Measurements from ENCODE around the gene DOC2B.

DOC2B gene

GRCh38 chr17:222172-222571 is 40.7 kb upstream of the DOC2B start:
- H3K9me3 ChIP-seq (replicated peaks in 1 of 2; ENCODE audit: control insufficient read depth in 2 of 2, insufficient read depth in 1 of 2, low read depth in 1 of 2, low read length in 2 of 2), result peaks cover 3 to 10% of the 10 kb centered on the region in 2 donors
- no peak overlapping the region for H3K4me3 ChIP-seq (ENCODE audit: low read length in 2 of 2)
- no peak overlapping the region for H3K27ac ChIP-seq (replicated peaks; ENCODE audit: low read length)
- no peak overlapping the region for H4K8ac ChIP-seq (ENCODE audit: low read depth, low read length)
- no peak overlapping the region for H3K18ac ChIP-seq (ENCODE audit: low read length)
- no peak overlapping the region for H4K91ac ChIP-seq (ENCODE audit: low read depth, low read length, poor library complexity)
- H3K4me2 ChIP-seq (ENCODE audit: insufficient read depth, low read length, poor library complexity, severe bottlenecking), result no peak overlapping the region
- H2BK120ac ChIP-seq (ENCODE audit: low read depth, low read length), result no peak overlapping the region
- no CpG with 5 or more reads among the region's 8 CpGs for WGBS, 2 donors (ENCODE audit: extremely low coverage in 2 of 2, insufficient read length in 2 of 2, insufficient replicate concordance in 1 of 2)
- H3K79me1 ChIP-seq (ENCODE audit: low read depth, low read length), result no peaks in the 10 kb centered on the region
- H3K36me3 ChIP-seq (replicated peaks in 1 of 2; ENCODE audit: control insufficient read depth in 2 of 2, insufficient read depth in 2 of 2, low read length in 2 of 2), result no peaks in the 10 kb centered on the region
- no peak overlapping the region for H3K23ac ChIP-seq (ENCODE audit: low read depth, low read length, poor library complexity)
- H2BK15ac ChIP-seq (ENCODE audit: low read length), result no peak overlapping the region
- peak overlapping the region; percentile 6 for H2AK5ac ChIP-seq (ENCODE audit: low read depth, low read length)
- H3K14ac ChIP-seq (ENCODE audit: low read length), result no peak overlapping the region
- peaks cover 4 to 11% of the 10 kb centered on the region in 2 donors for H3K4me1 ChIP-seq (ENCODE audit: control insufficient read depth in 2 of 2, insufficient read depth in 1 of 2, low read depth in 1 of 2, low read length in 2 of 2)
- DNase-seq (ENCODE audit: low spot score), result no peak
- peak overlapping the region; percentile 54 for H2BK5ac ChIP-seq (ENCODE audit: low read length)
- no peaks in the 10 kb centered on the region for H3K27me3 ChIP-seq (ENCODE audit: control insufficient read depth in 3 of 3, insufficient read depth in 3 of 3, low read depth in 1 of 3, low read length in 3 of 3)
- H2BK12ac ChIP-seq (ENCODE audit: low read length), result no peak overlapping the region
- H3K9ac ChIP-seq (ENCODE audit: low read depth, low read length, poor library complexity), result no peak overlapping the region
- H2AFZ ChIP-seq (ENCODE audit: low read length), result no peak overlapping the region
- no peak overlapping the region for H3K4ac ChIP-seq (ENCODE audit: low read length)

- Histone ChIP-seq H3K79me1 (ENCODE audit: low read depth, low read length) (no peaks in the 10 kb centered on the region), H3K36me3 (replicated peaks in 1 of 2; ENCODE audit: control insufficient read depth in 2 of 2, insufficient read depth in 2 of 2, low read length in 2 of 2) (no peaks in the 10 kb centered on the region), H4K91ac (ENCODE audit: low read depth, low read length, poor library complexity) (no peak overlapping the region), H2BK12ac (ENCODE audit: low read length) (no peak overlapping the region), H2BK5ac (ENCODE audit: low read length) (peak overlapping the region; percentile 54), H2BK15ac (ENCODE audit: low read length) (no peak overlapping the region), H3K9ac (ENCODE audit: low read depth, low read length, poor library complexity) (peak overlapping the region; percentile 25), H2AK5ac (ENCODE audit: low read depth, low read length) (no peak overlapping the region), H3K14ac (ENCODE audit: low read length) (no peak overlapping the region), H4K8ac (ENCODE audit: low read depth, low read length) (no peak overlapping the region), H3K4me2 (ENCODE audit: insufficient read depth, low read length, poor library complexity, severe bottlenecking) (no peak overlapping the region), H3K23ac (ENCODE audit: low read depth, low read length, poor library complexity) (no peak overlapping the region), H3K9me3 (replicated peaks in 1 of 2; ENCODE audit: control insufficient read depth in 2 of 2, insufficient read depth in 1 of 2, low read depth in 1 of 2, low read length in 2 of 2) (peaks cover 3 to 10% of the 10 kb centered on the region in 2 donors), H3K27ac (replicated peaks; ENCODE audit: low read length) (no peak overlapping the region), H2BK120ac (ENCODE audit: low read depth, low read length) (no peak overlapping the region), H3K4me1 (ENCODE audit: control insufficient read depth in 2 of 2, insufficient read depth in 1 of 2, low read depth in 1 of 2, low read length in 2 of 2) (peaks cover 5 to 9% of the 10 kb centered on the region in 2 donors), H3K18ac (ENCODE audit: low read length) (peak overlapping the region; percentile 11), H2AFZ (ENCODE audit: low read length) (no peak overlapping the region), H3K4me3 (ENCODE audit: low read length in 2 of 2) (peak overlapping the region in 1 of 2 donors; percentile 65), H3K4ac (ENCODE audit: low read length) (no peak overlapping the region), H3K27me3 (ENCODE audit: control insufficient read depth in 3 of 3, insufficient read depth in 3 of 3, low read depth in 1 of 3, low read length in 3 of 3) (no peaks in the 10 kb centered on the region)
- no peak for DNase-seq (ENCODE audit: low spot score)
- no CpG with 5 or more reads among the region's 10 CpGs for WGBS, 2 donors (ENCODE audit: extremely low coverage in 2 of 2, insufficient read length in 2 of 2, insufficient replicate concordance in 1 of 2)
Measured at GRCh38 chr17:219696-220095, 38.2 kb upstream of the DOC2B start.

GRCh38 chr17:218432-219110 is 37.1 kb upstream of the DOC2B start:
- Histone ChIP-seq H3K18ac (ENCODE audit: low read length) (no peak overlapping the region), H2BK5ac (ENCODE audit: low read length) (no peak overlapping the region), H3K36me3 (replicated peaks in 1 of 2; ENCODE audit: control insufficient read depth in 2 of 2, insufficient read depth in 2 of 2, low read length in 2 of 2) (peaks cover 0 to 2% of the 10 kb centered on the region in 2 donors), H3K4me2 (ENCODE audit: insufficient read depth, low read length, poor library complexity, severe bottlenecking) (no peak overlapping the region), H2BK15ac (ENCODE audit: low read length) (no peak overlapping the region), H3K9ac (ENCODE audit: low read depth, low read length, poor library complexity) (no peak overlapping the region), H2BK120ac (ENCODE audit: low read depth, low read length) (no peak overlapping the region), H4K91ac (ENCODE audit: low read depth, low read length, poor library complexity) (no peak overlapping the region), H3K23ac (ENCODE audit: low read depth, low read length, poor library complexity) (no peak overlapping the region), H2BK12ac (ENCODE audit: low read length) (no peak overlapping the region), H3K4ac (ENCODE audit: low read length) (no peak overlapping the region), H3K27ac (replicated peaks; ENCODE audit: low read length) (no peak overlapping the region), H3K4me3 (ENCODE audit: low read length in 2 of 2) (no peak overlapping the region), H4K8ac (ENCODE audit: low read depth, low read length) (no peak overlapping the region), H2AK5ac (ENCODE audit: low read depth, low read length) (peak overlapping the region; percentile 24), H3K4me1 (ENCODE audit: control insufficient read depth in 2 of 2, insufficient read depth in 1 of 2, low read depth in 1 of 2, low read length in 2 of 2) (peaks cover 5 to 9% of the 10 kb centered on the region in 2 donors), H3K79me1 (ENCODE audit: low read depth, low read length) (no peaks in the 10 kb centered on the region), H2AFZ (ENCODE audit: low read length) (no peak overlapping the region), H3K14ac (ENCODE audit: low read length) (no peak overlapping the region), H3K27me3 (ENCODE audit: control insufficient read depth in 3 of 3, insufficient read depth in 3 of 3, low read depth in 1 of 3, low read length in 3 of 3) (no peaks in the 10 kb centered on the region), H3K9me3 (replicated peaks in 1 of 2; ENCODE audit: control insufficient read depth in 2 of 2, insufficient read depth in 1 of 2, low read depth in 1 of 2, low read length in 2 of 2) (peaks cover 3 to 10% of the 10 kb centered on the region in 2 donors)
- no peak for DNase-seq (ENCODE audit: low spot score)
- no CpG with 5 or more reads among the region's 8 CpGs for WGBS, 2 donors (ENCODE audit: extremely low coverage in 2 of 2, insufficient read length in 2 of 2, insufficient replicate concordance in 1 of 2)

- H2AK5ac ChIP-seq (ENCODE audit: low read depth, low read length), result no peak overlapping the region
- H4K91ac ChIP-seq (ENCODE audit: low read depth, low read length, poor library complexity), result no peak overlapping the region
- no peak overlapping the region for H3K23ac ChIP-seq (ENCODE audit: low read depth, low read length, poor library complexity)
- H2BK120ac ChIP-seq (ENCODE audit: low read depth, low read length), result no peak overlapping the region
- no peak overlapping the region for H3K14ac ChIP-seq (ENCODE audit: low read length)
- no peak overlapping the region for H3K4me2 ChIP-seq (ENCODE audit: insufficient read depth, low read length, poor library complexity, severe bottlenecking)
- H2BK5ac ChIP-seq (ENCODE audit: low read length), result no peak overlapping the region
- H3K18ac ChIP-seq (ENCODE audit: low read length), result peak overlapping the region; percentile 80
- peaks cover 0 to 2% of the 10 kb centered on the region in 2 donors for H3K36me3 ChIP-seq (replicated peaks in 1 of 2; ENCODE audit: control insufficient read depth in 2 of 2, insufficient read depth in 2 of 2, low read length in 2 of 2)
- H3K9ac ChIP-seq (ENCODE audit: low read depth, low read length, poor library complexity), result no peak overlapping the region
- no peak overlapping the region for H2BK12ac ChIP-seq (ENCODE audit: low read length)
- H4K8ac ChIP-seq (ENCODE audit: low read depth, low read length), result no peak overlapping the region
- H3K4ac ChIP-seq (ENCODE audit: low read length), result no peak overlapping the region
- H3K9me3 ChIP-seq (replicated peaks in 1 of 2; ENCODE audit: control insufficient read depth in 2 of 2, insufficient read depth in 1 of 2, low read depth in 1 of 2, low read length in 2 of 2), result peaks cover 3 to 8% of the 10 kb centered on the region in 2 donors
- H3K27ac ChIP-seq (replicated peaks; ENCODE audit: low read length), result no peak overlapping the region
- no peak overlapping the region for H2BK15ac ChIP-seq (ENCODE audit: low read length)
- peaks cover 0 to 7% of the 10 kb centered on the region in 2 donors for H3K4me1 ChIP-seq (ENCODE audit: control insufficient read depth in 2 of 2, insufficient read depth in 1 of 2, low read depth in 1 of 2, low read length in 2 of 2)
- H3K27me3 ChIP-seq (ENCODE audit: control insufficient read depth in 3 of 3, insufficient read depth in 3 of 3, low read depth in 1 of 3, low read length in 3 of 3), result no peaks in the 10 kb centered on the region
- no CpG with 5 or more reads among the region's 2 CpGs for WGBS, 2 donors (ENCODE audit: extremely low coverage in 2 of 2, insufficient read length in 2 of 2, insufficient replicate concordance in 1 of 2)
- no peak overlapping the region for H3K4me3 ChIP-seq (ENCODE audit: low read length in 2 of 2)
- H2AFZ ChIP-seq (ENCODE audit: low read length), result no peak overlapping the region
- H3K79me1 ChIP-seq (ENCODE audit: low read depth, low read length), result no peaks in the 10 kb centered on the region
- no peak for DNase-seq (ENCODE audit: low spot score)
Measured at GRCh38 chr17:216625-217024, 35.2 kb upstream of the DOC2B start.

All from neuronal stem cell (in vitro differentiated cells).